BE2C (cell line): Measurements from ENCODE around the gene LRRC8A. TPM values are rescaled to one million over a fixed set of nuclear protein-coding genes. Genes with fewer than 3 reads are reported as not detected.

Experiments
- DNase-seq: peaks from one replicate; pipeline ENCODE4 v3.0.0-alpha.2; 2020
- H3K27me3 ChIP-seq: fragments of 250-450 bp; sonication (Bioruptor Pico); 2 replicates; pipeline ENCODE4 v1.5.1; 2020; ENCODE audit warnings: mild to moderate bottlenecking
- H3K36me3 ChIP-seq: fragments of 250-450 bp; sonication (Bioruptor Pico); 2 replicates; pipeline ENCODE4 v1.5.1; 2020; ENCODE audit warnings: mild to moderate bottlenecking
- H3K4me1 ChIP-seq: fragments of 250-450 bp; sonication (Bioruptor Pico); 2 replicates; pipeline ENCODE4 v1.5.1; 2020
- H3K4me3 ChIP-seq: 2 replicates; pipeline ENCODE4 v1.5.1; 2011; ENCODE audit warnings: low read depth, low read length
- H3K9me3 ChIP-seq: fragments of 250-450 bp; sonication (Bioruptor Pico); 2 replicates; pipeline ENCODE4 v1.5.1; 2020
- CTCF ChIP-seq: IDR thresholded peaks from 2 replicates; pipeline ENCODE4 v1.5.1; 2012; ENCODE audit warnings: mild to moderate bottlenecking, low read depth, low read length
- polyA plus RNA-seq: library from polyadenylated mRNA; unstranded; fragments of >200 nt; gene quantifications from one replicate; pipeline ENCODE4 v1.2.1, GENCODE V29; 2012; ENCODE audit warnings: low read depth, missing spikeins; ENCODE audit not compliant: insufficient read length, insufficient read depth

LRRC8A gene
- 66.4 TPM for polyA plus RNA-seq

GRCh38 chr9:128881884-128882676 is at the start of gene LRRC8A, which contains the start of gene KYAT1:
Gene LRRC8A (plus strand): TSS chr9:128882133. CDS start chr9:128907165, 25,032 bp downstream.
Gene KYAT1 (minus strand): TSS chr9:128881950. CDS start chr9:128845405, 36,545 bp downstream.
- Histone ChIP-seq H3K9me3 (no peaks in the 10 kb centered on the region), H3K4me3 (peak within 1 kb of the TSS; percentile 98), H3K36me3 (peaks cover 21% of the 10 kb centered on the region), H3K27me3 (no peaks in the 10 kb centered on the region), H3K4me1 (no peaks in the 10 kb centered on the region)
- TF ChIP-seq CTCF = no peak
- DNase-seq = peak; percentile 98

GRCh38 chr9:128833696-128834095 is 48.2 kb upstream of the LRRC8A start:
- no peak for TF ChIP-seq CTCF
- H3K36me3 ChIP-seq = peaks cover 38% of the 10 kb centered on the region
- no peaks in the 10 kb centered on the region for H3K4me1 ChIP-seq
- no peaks in the 10 kb centered on the region for H3K27me3 ChIP-seq
- H3K9me3 ChIP-seq = no peaks in the 10 kb centered on the region
- DNase-seq = no peak
- no peak overlapping the region for H3K4me3 ChIP-seq

- DNase-seq = no peak
- peaks cover 45% of the 10 kb centered on the region for H3K36me3 ChIP-seq
- no peak for TF ChIP-seq CTCF
- no peaks in the 10 kb centered on the region for H3K27me3 ChIP-seq
- no peaks in the 10 kb centered on the region for H3K9me3 ChIP-seq
- no peaks in the 10 kb centered on the region for H3K4me1 ChIP-seq
- no peak overlapping the region for H3K4me3 ChIP-seq
Measured at GRCh38 chr9:128835246-128836210, 46.4 kb upstream of the LRRC8A start.

GRCh38 chr9:128836509-128837145 is 45.3 kb upstream of the LRRC8A start:
- H3K27me3 ChIP-seq = no peaks in the 10 kb centered on the region
- H3K36me3 ChIP-seq = peaks cover 50% of the 10 kb centered on the region
- H3K4me3 ChIP-seq = no peak overlapping the region
- no peak for DNase-seq
- H3K4me1 ChIP-seq = no peaks in the 10 kb centered on the region
- no peak for TF ChIP-seq CTCF
- no peaks in the 10 kb centered on the region for H3K9me3 ChIP-seq

- TF ChIP-seq CTCF = no peak
- H3K36me3 ChIP-seq = peaks cover 53% of the 10 kb centered on the region
- H3K4me1 ChIP-seq = no peaks in the 10 kb centered on the region
- no peaks in the 10 kb centered on the region for H3K9me3 ChIP-seq
- DNase-seq = no peak
- no peaks in the 10 kb centered on the region for H3K27me3 ChIP-seq
- no peak overlapping the region for H3K4me3 ChIP-seq
Measured at GRCh38 chr9:128838338-128838737, 43.6 kb upstream of the LRRC8A start.
